Measurements from ENCODE around the gene MED15.

DNA sequence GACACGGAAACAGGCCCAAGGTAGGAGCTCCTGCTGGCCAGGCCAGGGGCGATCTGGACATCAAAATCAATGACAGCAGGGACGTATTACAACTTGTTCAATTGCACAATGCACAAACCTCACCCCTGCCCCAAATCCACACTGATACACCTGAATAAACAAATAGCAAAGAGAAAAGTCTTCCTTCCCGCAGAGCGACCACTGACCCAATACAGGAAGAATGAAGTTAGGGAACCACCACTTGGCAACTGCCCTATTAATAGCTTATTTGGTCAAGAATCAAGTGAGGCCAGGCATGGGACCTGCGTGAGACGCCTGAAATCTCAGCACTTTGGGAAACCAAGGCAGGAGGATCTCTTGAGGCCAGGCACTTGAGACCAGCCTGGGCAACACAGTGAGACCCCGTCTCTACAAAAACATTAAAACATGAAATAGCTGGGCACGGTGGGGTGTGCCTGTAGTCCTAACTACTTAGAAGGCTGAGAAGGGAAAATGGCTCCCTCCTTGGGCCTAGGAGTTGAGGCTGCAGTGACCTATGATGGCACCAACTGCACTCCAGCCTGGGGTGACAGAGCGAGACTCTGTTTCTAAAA, 109.1 kb downstream of the MED15 start:
- TF ChIP-seq, protein P1, sequence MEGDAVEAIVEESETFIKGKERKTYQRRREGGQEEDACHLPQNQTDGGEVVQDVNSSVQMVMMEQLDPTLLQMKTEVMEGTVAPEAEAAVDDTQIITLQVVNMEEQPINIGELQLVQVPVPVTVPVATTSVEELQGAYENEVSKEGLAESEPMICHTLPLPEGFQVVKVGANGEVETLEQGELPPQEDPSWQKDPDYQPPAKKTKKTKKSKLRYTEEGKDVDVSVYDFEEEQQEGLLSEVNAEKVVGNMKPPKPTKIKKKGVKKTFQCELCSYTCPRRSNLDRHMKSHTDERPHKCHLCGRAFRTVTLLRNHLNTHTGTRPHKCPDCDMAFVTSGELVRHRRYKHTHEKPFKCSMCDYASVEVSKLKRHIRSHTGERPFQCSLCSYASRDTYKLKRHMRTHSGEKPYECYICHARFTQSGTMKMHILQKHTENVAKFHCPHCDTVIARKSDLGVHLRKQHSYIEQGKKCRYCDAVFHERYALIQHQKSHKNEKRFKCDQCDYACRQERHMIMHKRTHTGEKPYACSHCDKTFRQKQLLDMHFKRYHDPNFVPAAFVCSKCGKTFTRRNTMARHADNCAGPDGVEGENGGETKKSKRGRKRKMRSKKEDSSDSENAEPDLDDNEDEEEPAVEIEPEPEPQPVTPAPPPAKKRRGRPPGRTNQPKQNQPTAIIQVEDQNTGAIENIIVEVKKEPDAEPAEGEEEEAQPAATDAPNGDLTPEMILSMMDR (IDR thresholded peaks at IDR 0.05) = no peak
- TF ChIP-seq POLR2A (IDR thresholded peaks at IDR 0.05) = no peak
